Raji (cell line): ENCODE data around the gene NPPB.

Experiments used
- POLR2A ChIP-seq: IDR thresholded peaks from 2 replicates; pipeline ENCODE4 v1.6.1; 2011; ENCODE audit warnings: low read depth, low read length, control low read depth; ENCODE audit not compliant: insufficient read depth

The NPPB gene

GRCh38 chr1:11858613-11858967 lies at the start of gene NPPB:
NPPB (minus strand) TSS chr1:11858945; CDS start chr1:11858833, 112 bp downstream.
- no peak for TF ChIP-seq POLR2A

- TF ChIP-seq POLR2A, result peak; percentile 99
These were observed 49.4 kb upstream of the NPPB start for GRCh38 chr1:11908095-11908675.

- TF ChIP-seq POLR2A, result no peak
These were observed 48.7 kb upstream of the NPPB start for GRCh38 chr1:11907275-11908094.

- TF ChIP-seq POLR2A, result no peak
These were observed 48.1 kb upstream of the NPPB start for GRCh38 chr1:11906870-11907269.

GRCh38 chr1:11904978-11905377 lies 46.2 kb upstream of the NPPB start:
- TF ChIP-seq POLR2A, result no peak

GRCh38 chr1:11903210-11903609 lies 44.5 kb upstream of the NPPB start:
- no peak for TF ChIP-seq POLR2A

- no peak for TF ChIP-seq POLR2A
These were observed 40.2 kb upstream of the NPPB start for GRCh38 chr1:11898831-11899467.

- TF ChIP-seq POLR2A, result no peak
These were observed 39.5 kb upstream of the NPPB start for GRCh38 chr1:11898086-11898785.

GRCh38 chr1:11893907-11894251 lies 35.1 kb upstream of the NPPB start:
- no peak for TF ChIP-seq POLR2A

GRCh38 chr1:11891433-11892186 lies 32.9 kb upstream of the NPPB start:
- no peak for TF ChIP-seq POLR2A

GRCh38 chr1:11888877-11889208 lies 30.1 kb upstream of the NPPB start:
- TF ChIP-seq POLR2A, result no peak

GRCh38 chr1:11888206-11888876 lies 29.6 kb upstream of the NPPB start:
- no peak for TF ChIP-seq POLR2A

GRCh38 chr1:11887666-11888007 lies 28.9 kb upstream of the NPPB start:
- TF ChIP-seq POLR2A, result no peak

GRCh38 chr1:11886986-11887665 lies 28.4 kb upstream of the NPPB start:
- TF ChIP-seq POLR2A, result no peak

- no peak for TF ChIP-seq POLR2A
These were observed 27.2 kb upstream of the NPPB start for GRCh38 chr1:11885916-11886315.
